GM12874 (cell line): ENCODE measurements around the gene PTPRO.

Experiments used
- CTCF ChIP-seq: IDR thresholded peaks from 2 replicates; pipeline ENCODE4 v1.5.1; 2011; ENCODE audit warnings: low read depth, mild to moderate bottlenecking, control low read depth, low read length, moderate library complexity; ENCODE audit not compliant: insufficient read depth

The PTPRO gene

DNA sequence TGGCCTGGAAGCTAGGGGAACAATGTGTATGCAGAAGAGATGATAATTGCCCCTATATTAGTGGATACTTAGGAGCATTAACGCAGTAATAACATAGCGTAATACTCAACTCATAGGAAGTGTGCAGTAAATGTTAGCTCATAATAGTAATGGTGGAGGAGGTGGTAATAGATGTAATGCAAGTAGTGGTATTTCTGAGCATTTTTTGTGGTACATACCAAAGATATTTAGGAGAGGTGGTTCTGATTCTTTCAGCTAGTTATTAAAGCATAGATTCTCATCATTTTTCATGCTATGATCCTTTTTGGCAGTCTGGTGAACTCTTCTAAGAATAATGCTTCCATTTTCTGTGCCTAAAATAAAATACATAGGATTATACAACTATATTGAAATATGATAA lies 233.1 kb downstream of the PTPRO start:
- no peak for TF ChIP-seq CTCF

- no peak for TF ChIP-seq CTCF
Measured at GRCh38 chr12:15556411-15557102, 234.2 kb downstream of the PTPRO start.

- no peak for TF ChIP-seq CTCF
Measured at GRCh38 chr12:15558915-15559528, 236.7 kb downstream of the PTPRO start.

DNA sequence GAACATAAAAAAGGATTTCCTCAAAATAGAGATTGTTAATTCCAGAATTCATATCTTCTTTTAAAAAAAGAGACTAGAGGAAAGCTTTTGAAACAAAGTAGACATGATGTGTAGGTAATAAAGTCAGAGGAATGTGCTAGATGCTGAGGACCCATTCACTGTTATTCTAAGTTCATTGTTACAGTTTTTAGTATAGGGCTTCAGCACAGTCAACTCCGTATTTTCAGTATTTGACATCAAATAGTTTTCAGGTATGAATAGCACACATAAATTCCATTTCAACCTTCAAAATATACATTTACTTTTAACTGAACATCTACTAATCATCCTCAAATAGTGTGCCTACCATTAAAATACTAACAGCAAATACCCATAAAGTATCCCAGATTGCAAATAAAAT lies 239.1 kb downstream of the PTPRO start:
- TF ChIP-seq CTCF = no peak

DNA sequence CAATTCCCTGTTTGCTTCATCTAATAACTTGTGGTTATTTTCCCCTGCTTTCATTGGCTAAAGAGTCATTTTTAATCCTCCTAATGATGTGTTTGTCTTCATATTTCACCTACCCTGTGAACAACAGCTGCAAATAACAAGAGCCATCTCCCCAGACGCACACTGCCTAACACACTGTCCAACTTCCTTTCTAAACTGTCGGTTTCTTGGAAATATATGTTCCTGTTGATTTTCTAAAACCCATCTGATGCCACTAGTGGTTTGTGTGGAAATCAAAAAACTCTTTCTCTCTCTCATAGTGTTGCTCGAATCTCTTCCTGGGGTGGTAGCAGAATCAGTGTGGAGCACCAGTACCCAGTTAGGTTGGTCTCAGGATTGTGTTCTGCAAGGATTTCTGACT lies 240.0 kb downstream of the PTPRO start:
- TF ChIP-seq CTCF = no peak

DNA sequence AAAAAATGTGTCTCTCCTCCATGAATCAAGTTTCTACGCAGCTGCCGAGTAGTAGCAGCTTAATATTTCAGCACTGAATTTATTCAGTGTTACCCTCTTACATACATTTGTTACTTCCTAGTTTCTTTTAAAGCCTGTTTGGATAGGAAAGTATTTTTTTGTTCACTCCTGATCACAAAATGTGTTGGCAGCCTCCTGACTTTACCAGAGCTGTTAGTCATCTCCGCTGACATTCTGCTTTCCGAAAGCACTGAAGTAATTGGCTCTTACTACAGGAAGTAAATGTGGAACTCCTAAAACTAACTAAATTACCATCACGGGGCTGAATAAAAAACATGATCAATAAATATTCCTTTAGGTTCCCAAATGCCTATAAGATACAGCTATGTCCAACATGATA lies 241.4 kb downstream of the PTPRO start:
- no peak for TF ChIP-seq CTCF

- TF ChIP-seq CTCF = no peak
Measured at GRCh38 chr12:15574353-15574752, 252.0 kb downstream of the PTPRO start.
